Right atrium auricular region (tissue), 2 donors: ENCODE measurements around the gene SIRT3. TPM values are rescaled to one million over a fixed set of nuclear protein-coding genes. Genes with fewer than 3 reads are reported as not detected.
"Not testable (repeated sequence)": the region's sequence is repeated elsewhere in the genome, so short reads cannot be mapped to it uniquely, and the experiment has no call there.

Experiments used
- DNase-seq: peaks from one replicate; pipeline ENCODE4 v3.0.0-alpha.2; 2019; ENCODE audit warnings: low spot score
- H3K27ac ChIP-seq, 2 donors: fragments of 200-600 bp; sonication (generic); 1 replicate in 1 of 2; 2 replicates in 1 of 2; pipeline ENCODE4 v1.5.1; 2016 to 2019
- H3K27me3 ChIP-seq, 2 donors: fragments of 200-600 bp; sonication (generic); one replicate each; pipeline versions ENCODE4 v1.5.1 to v1.6.0; 2017 to 2019
- H3K36me3 ChIP-seq: fragments of 200-600 bp; sonication (generic); one replicate; pipeline ENCODE4 v1.5.1; 2016
- H3K4me1 ChIP-seq, 2 donors: fragments of 200-600 bp; sonication (generic); one replicate each; pipeline versions ENCODE4 v1.5.1 to v1.6.0; 2017 to 2019
- H3K4me3 ChIP-seq, 2 donors: fragments of 200-600 bp; sonication (generic); 1 replicate in 1 of 2; 2 replicates in 1 of 2; pipeline ENCODE4 v1.5.1; 2017 to 2019; ENCODE audit warnings: mild to moderate bottlenecking in 1 of 2, moderate library complexity in 1 of 2
- H3K9me3 ChIP-seq, 2 donors: fragments of 200-600 bp; sonication (generic); one replicate each; pipeline ENCODE4 v1.5.1; 2019
- CTCF ChIP-seq, 2 donors: fragments of 200-600 bp; sonication (generic); IDR thresholded peaks; one replicate each; pipeline ENCODE4 v1.5.1; 2019; ENCODE audit warnings: antibody characterized with exemption in 2 of 2
- total RNA-seq, 2 donors: library from RNA; depleted of rRNA; stranded (reverse); fragments of >200 nt; gene quantifications; one replicate each; pipeline ENCODE4 v1.1.0, GENCODE V29; 2016

The SIRT3 gene
- total RNA-seq, 2 donors from 2014 or later: 18.3 to 31.4 TPM

GRCh38 chr11:271319-271715, 35.2 kb upstream of the SIRT3 start:
- no peak for TF ChIP-seq CTCF (IDR thresholded peaks at IDR 0.05)
- Histone ChIP-seq H3K9me3 (peaks cover 0 to 2% of the 10 kb centered on the region in 2 donors), H3K4me1 (no peaks in the 10 kb centered on the region), H3K36me3 (no peaks in the 10 kb centered on the region), H3K4me3 (no peak overlapping the region), H3K27me3 (no peaks in the 10 kb centered on the region), H3K27ac (no peak overlapping the region)
- DNase-seq: no peak

GRCh38 chr11:270451-271318, 34.5 kb upstream of the SIRT3 start:
- DNase-seq: no peak
- H3K4me1 ChIP-seq: no peaks in the 10 kb centered on the region
- H3K9me3 ChIP-seq: peaks cover 0 to 9% of the 10 kb centered on the region in 2 donors
- H3K36me3 ChIP-seq: no peaks in the 10 kb centered on the region
- no peaks in the 10 kb centered on the region for H3K27me3 ChIP-seq
- H3K27ac ChIP-seq: peak overlapping the region; percentile 16
- TF ChIP-seq CTCF (IDR thresholded peaks at IDR 0.05): no peak
- no peak overlapping the region for H3K4me3 ChIP-seq

GRCh38 chr11:269146-269890, 33.2 kb upstream of the SIRT3 start:
- Histone ChIP-seq H3K27me3 (no peaks in the 10 kb centered on the region), H3K9me3 (peaks cover 0 to 13% of the 10 kb centered on the region in 2 donors), H3K27ac (peak overlapping the region; percentile 48 to 53), H3K4me3 (peak overlapping the region in 1 of 2 donors; percentile 10), H3K36me3 (no peaks in the 10 kb centered on the region), H3K4me1 (no peaks in the 10 kb centered on the region)
- peak; percentile 49 for DNase-seq
- no peak for TF ChIP-seq CTCF (IDR thresholded peaks at IDR 0.05)

- not testable (repeated sequence) for H3K36me3 ChIP-seq, H3K27me3 ChIP-seq, H3K4me1 ChIP-seq
- Histone ChIP-seq H3K27ac (peak overlapping the region; percentile 48 to 53), H3K4me3 (peak overlapping the region in 1 of 2 donors; percentile 31), H3K9me3 (peaks cover 0 to 13% of the 10 kb centered on the region in 2 donors)
- peak; percentile 71 for DNase-seq
Measured at GRCh38 chr11:268716-269145, 32.6 kb upstream of the SIRT3 start.

GRCh38 chr11:267491-267994, 31.4 kb upstream of the SIRT3 start:
- TF ChIP-seq CTCF (IDR thresholded peaks at IDR 0.05): no peak

More at GRCh38 chr11:267491-267994, 31.4 kb upstream of the SIRT3 start:
- DNase-seq: no peak
- Histone ChIP-seq H3K4me1 (no peaks in the 10 kb centered on the region), H3K9me3 (peaks cover 0 to 13% of the 10 kb centered on the region in 2 donors), H3K4me3 (peak overlapping the region in 1 of 2 donors; percentile 31), H3K27me3 (no peaks in the 10 kb centered on the region), H3K27ac (peak overlapping the region; percentile 48 to 53), H3K36me3 (no peaks in the 10 kb centered on the region)
